Right ventricle myocardium inferior (tissue), 1 donor: ENCODE results near the gene CADM3. TPM values are rescaled to one million over a fixed set of nuclear protein-coding genes. Genes with fewer than 3 reads are reported as not detected.

Source experiments
- ATAC-seq: fragments of 200-7000 bp; cut with Tn5 transposase; one replicate; pipeline ENCODE4 v1.9.1; 2020; ENCODE audit warnings: mild to moderate bottlenecking, moderate library complexity
- DNase-seq: peaks from one replicate; pipeline ENCODE4 v3.0.0; 2021; ENCODE audit errors: missing footprints
- intact Hi-C: fragments of 100-400 bp; cut with DNase I; formaldehyde crosslinking; loops from one replicate; pipeline ENCODE4 v1.11.0; 2022
- total RNA-seq: library from RNA; stranded (reverse); fragmentation: NEBNext Ultra II Directional; extraction: Animal tissue kit (Norgen Biotek cat#: 25700); gene quantifications from one replicate; pipeline ENCODE4 v1.2.1, GENCODE V29; 2021
- donor health status: DM: no; HTN: yes; CAD: no; lungs with severe emphysema.

Gene CADM3
- total RNA-seq, 1 donor from 2014 or later: 6.4 TPM

DNA sequence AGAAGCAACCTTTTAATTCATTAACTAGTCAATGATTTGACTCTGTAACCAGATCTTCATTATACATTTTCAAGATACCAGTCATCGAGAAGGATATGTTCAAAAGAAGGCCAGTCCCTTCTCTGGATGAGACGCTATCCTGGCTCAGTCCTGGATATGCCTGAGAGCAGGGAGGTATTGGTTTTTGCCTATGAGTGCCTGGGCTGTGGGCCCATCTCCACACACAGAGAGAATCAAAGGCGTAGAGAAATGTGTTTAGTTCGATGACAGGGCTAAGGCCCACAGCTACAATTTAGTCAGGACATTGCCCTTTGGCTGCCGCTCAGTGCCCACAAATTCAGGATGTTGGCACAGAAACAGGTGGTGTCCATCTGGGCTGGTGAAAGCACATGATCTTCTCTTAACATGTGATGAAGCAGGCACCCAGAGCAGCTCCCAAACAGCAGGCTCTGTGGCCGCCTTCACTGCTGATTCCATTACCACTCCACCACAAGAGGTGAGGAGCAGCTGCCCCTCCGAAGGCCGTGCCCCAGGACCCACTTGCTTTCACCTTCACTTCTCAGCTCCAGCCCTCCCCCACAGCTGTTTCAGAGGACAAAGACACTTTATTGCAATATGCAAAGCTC lies 58.0 kb downstream of the CADM3 start:
- intact Hi-C loops: no loop called here
- ATAC-seq (no peak), DNase-seq (no peak)

DNA sequence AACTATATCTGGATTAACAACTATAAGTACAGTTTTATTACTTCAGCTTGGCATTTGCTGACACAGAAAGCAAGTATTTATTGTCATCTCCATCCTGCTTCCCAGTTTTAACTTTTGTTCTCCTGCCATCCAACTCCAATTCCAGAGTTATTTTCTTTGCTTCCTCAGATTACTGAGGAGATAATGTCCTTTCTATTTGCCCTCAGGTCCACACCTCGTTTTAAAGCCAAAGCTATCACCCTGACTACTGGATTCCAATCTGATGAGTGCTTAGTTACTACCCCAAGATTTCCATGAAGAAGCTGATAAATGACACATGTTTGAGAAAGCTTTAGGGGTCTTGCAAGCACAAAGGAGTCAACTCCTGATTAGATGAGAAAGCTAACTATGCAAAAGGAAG lies 58.5 kb downstream of the CADM3 start:
- no peak for ATAC-seq
- intact Hi-C loops: no loop called here

DNA sequence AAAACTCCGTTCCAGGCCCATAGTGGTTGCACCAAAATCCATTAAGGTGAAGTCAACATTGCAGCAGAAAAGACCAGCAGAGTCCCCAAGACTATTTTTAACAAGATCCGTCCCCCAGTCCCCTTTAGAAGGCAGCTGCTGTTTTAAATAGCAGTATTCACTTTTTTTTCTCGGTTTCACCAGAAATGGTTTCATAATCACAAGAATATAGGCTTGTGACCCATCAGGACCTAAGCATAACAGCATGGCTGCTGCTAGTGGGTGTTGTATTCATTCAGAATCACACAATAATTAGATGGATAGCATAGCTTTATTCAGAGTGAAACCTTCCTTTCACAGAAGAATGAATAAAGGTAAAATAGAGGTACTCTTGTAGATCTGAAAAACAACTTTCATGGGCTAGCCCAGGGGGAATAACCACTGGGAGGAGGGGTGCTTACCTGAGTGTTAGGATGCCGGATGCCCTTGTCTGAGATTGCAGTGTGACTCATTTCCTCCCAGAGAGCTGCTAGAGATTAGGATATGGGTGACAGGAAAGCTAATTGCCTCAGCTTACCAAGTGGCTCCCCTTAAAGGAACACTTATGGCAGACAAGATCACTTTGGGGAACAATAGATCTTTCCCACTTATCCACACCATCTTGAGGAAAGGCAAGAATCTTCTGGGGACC lies 68.3 kb downstream of the CADM3 start:
- DNase-seq: no peak
- no peak for ATAC-seq
- intact Hi-C loops: no loop called here

More for the DNA sequence above, 58.5 kb downstream of the CADM3 start:
- no peak for DNase-seq

DNA sequence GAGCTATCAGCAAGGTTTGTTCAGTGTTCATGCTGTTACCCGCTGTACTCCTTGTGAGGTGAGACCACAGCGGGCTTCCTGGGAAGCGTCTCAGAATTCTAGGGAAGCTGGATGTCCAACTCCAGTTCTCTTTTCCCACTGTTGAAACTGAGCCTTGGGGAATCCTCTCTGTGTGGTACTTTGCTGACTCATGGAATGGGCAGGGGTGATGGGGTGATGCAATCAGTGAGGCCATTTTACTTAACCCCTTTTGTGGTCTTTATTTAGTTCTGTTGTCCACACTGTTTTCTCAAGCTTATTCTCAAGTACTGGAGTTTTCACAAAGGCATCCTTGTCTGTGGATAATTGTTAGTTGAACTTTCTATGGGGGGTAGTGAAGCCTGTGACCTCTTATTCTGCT lies 75.9 kb downstream of the CADM3 start:
- ATAC-seq (no peak), DNase-seq (no peak)
- intact Hi-C loops: no loop called here

DNA sequence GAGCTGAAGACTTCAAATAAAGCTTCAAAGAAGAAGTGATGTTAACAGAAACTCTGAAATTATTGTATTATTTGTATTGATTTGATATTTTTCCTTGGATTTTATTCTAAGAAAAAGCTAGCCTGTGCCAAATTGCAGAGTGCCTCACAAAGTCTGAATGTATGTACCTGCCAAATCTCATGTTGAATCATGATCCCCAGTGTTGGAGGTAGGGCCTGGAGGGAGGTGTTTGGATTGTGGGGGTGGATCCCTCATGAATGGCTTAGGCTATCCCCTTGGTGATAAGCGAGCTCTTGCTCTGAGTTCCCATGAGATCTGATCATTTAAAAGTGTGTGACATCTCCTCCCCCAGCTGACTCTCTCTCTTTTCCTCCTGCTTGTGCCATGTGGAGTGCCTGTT lies 76.9 kb downstream of the CADM3 start:
- no peak for ATAC-seq
- DNase-seq: no peak

DNA sequence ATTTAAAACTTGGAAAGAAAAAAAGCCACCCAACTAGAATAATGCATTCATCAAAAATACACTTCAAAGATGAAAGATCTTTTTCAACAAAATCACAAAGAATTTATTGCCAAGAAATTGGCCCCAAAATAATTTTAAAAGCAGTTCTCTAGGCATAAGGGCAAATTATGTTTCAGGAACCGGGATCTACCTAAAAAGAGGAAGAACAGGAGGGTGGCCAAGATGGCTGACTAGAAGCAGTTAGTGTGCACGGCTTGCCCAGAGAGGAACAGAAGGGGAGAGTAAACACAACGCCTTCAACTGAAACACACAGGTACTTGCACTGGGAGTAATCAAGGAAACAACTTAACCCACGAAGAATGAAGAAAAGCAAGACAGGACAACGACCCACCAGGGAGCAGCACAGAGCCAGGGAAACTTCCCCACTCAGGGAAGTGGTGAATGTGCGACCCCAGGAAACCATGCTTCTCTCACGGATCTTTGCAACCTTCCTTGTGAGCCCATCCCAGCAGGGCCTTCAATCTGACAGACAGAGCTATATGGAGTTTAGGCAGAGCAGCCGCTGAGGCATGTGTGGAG lies 79.3 kb downstream of the CADM3 start:
- peak; percentile 25 for DNase-seq
- no peak for ATAC-seq
- intact Hi-C loops: no loop called here

More for the DNA sequence above, 76.9 kb downstream of the CADM3 start:
- intact Hi-C loops: no loop called here

Other genes with a start within 250 kb of the CADM3 start
- gene PYHIN1, start 240.1 kb upstream of the CADM3 start, total RNA-seq: 0.32 TPM
- gene IFI16, start 161.7 kb upstream of the CADM3 start, total RNA-seq: 30.1 TPM
- gene AIM2, start 94.8 kb upstream of the CADM3 start, total RNA-seq: 0.51 TPM
- 16.2 TPM for gene ACKR1, start 33.3 kb downstream of the CADM3 start, total RNA-seq
- 1.0 TPM for gene FCER1A, start 130.7 kb downstream of the CADM3 start, total RNA-seq